Keratinocyte (primary cell): ENCODE results near the gene SF3B6. TPM values are rescaled to one million over a fixed set of nuclear protein-coding genes. Genes with fewer than 3 reads are reported as not detected.
"Not testable (repeated sequence)": the region's sequence is repeated elsewhere in the genome, so short reads cannot be mapped to it uniquely, and the experiment has no call there.

Experiments
- DNase-seq: peaks from one replicate; pipeline ENCODE4 v3.0.0-alpha.2; 2011; ENCODE audit warnings: low read depth, missing footprints, low spot score
- FAIRE-seq: peaks from 2 replicates; lab custom pipeline; 2011; peaks lifted over from hg19 to GRCh38; lab: Jason Lieb, UNC
- H2AFZ ChIP-seq: 2 replicates; pipeline ENCODE4 v1.6.0; 2012; ENCODE audit warnings: low read length, control low read depth, inconsistent platforms; ENCODE audit not compliant: control insufficient read depth
- H3K27ac ChIP-seq: 2 replicates; pipeline ENCODE4 v1.5.1; 2011; ENCODE audit warnings: low read length; ENCODE audit not compliant: control insufficient read depth, insufficient read depth
- H3K27me3 ChIP-seq: 3 replicates; pipeline ENCODE4 v1.6.0; 2011; ENCODE audit warnings: low read length; ENCODE audit not compliant: control insufficient read depth, insufficient read depth; ENCODE audit errors: extremely low read depth
- H3K36me3 ChIP-seq, 2 experiments: 2 replicates in 1 of 2; 3 replicates in 1 of 2; pipeline ENCODE4 v1.5.1; 2011; ENCODE audit warnings: low read length in 2 of 2, mild to moderate bottlenecking in 1 of 2; ENCODE audit not compliant: control insufficient read depth in 2 of 2, insufficient read depth in 2 of 2; ENCODE audit errors: extremely low read depth in 1 of 2
- H3K4me1 ChIP-seq: 3 replicates; pipeline ENCODE4 v1.5.1; 2011; ENCODE audit warnings: low read length; ENCODE audit not compliant: control insufficient read depth, insufficient read depth; ENCODE audit errors: extremely low read depth
- H3K4me2 ChIP-seq: 3 replicates; pipeline ENCODE4 v1.6.0; 2011; ENCODE audit warnings: low read depth, low read length; ENCODE audit not compliant: control insufficient read depth, insufficient read depth; ENCODE audit errors: extremely low read depth
- H3K4me3 ChIP-seq, 3 experiments: fragments of 200-600 bp in 1 of 3; sonication (generic) in 1 of 3; 2 replicates in 2 of 3; 3 replicates in 1 of 3; pipeline ENCODE4 v1.5.1; 2011 to 2016; ENCODE audit warnings: low read length in 3 of 3, mild to moderate bottlenecking in 3 of 3, control low read depth in 2 of 3, inconsistent platforms in 1 of 3, low read depth in 1 of 3, mixed read lengths in 1 of 3, mixed run types in 1 of 3, moderate library complexity in 1 of 3; ENCODE audit not compliant: control insufficient read depth in 2 of 3, insufficient read depth in 2 of 3; ENCODE audit errors: extremely low read depth in 1 of 3
- H3K79me2 ChIP-seq: 2 replicates; pipeline ENCODE4 v1.6.0; 2012; ENCODE audit warnings: low read length; ENCODE audit not compliant: control insufficient read depth, insufficient read depth
- H3K9ac ChIP-seq: 3 replicates; pipeline ENCODE4 v1.6.0; 2011; ENCODE audit warnings: low read length; ENCODE audit not compliant: control insufficient read depth, insufficient read depth; ENCODE audit errors: extremely low read depth
- H3K9me1 ChIP-seq: 3 replicates; pipeline ENCODE4 v1.6.0; 2011; ENCODE audit warnings: low read length; ENCODE audit not compliant: control insufficient read depth, insufficient read depth; ENCODE audit errors: extremely low read depth
- H3K9me3 ChIP-seq: 2 replicates; pipeline ENCODE4 v1.5.1; 2012; ENCODE audit warnings: low read depth, low read length; ENCODE audit not compliant: control insufficient read depth
- H4K20me1 ChIP-seq: 3 replicates; pipeline ENCODE4 v1.6.0; 2011; ENCODE audit warnings: low read length; ENCODE audit not compliant: control insufficient read depth, insufficient read depth; ENCODE audit errors: extremely low read depth
- EZH2 ChIP-seq: IDR thresholded peaks from one replicate; pipeline ENCODE4 v1.6.1; 2012; ENCODE audit warnings: inconsistent platforms, mild to moderate bottlenecking, low read length, moderate library complexity
- dilution Hi-C: fragments of 300-500 bp; cut with MboI; formaldehyde crosslinking; loops from one replicate; pipeline ENCODE4 v1.7.0; 2020; ENCODE audit warnings: low sequenced_read_pairs; ENCODE audit not compliant: extremely low pct_ligation_motif_present
- polyA plus RNA-seq, 5 experiments: library from polyadenylated mRNA; depleted of rRNA in 3 of 5; stranded (reverse) in 3 of 5; stranded (forward) in 1 of 5; unstranded in 1 of 5; fragments of >200 nt; gene quantifications; 1 replicate in 1 of 5; 2 replicates in 3 of 5; 3 replicates in 1 of 5; pipeline versions ENCODE4 v1.2.1 to v1.2.3, GENCODE V29; 2011 to 2012; ENCODE audit warnings: missing spikeins in 2 of 5, low read depth in 1 of 5, low replicate concordance in 1 of 5
- TF ChIP-seq, protein P1 (sequence below), 3 experiments: IDR thresholded peaks in 1 of 3; conservative IDR thresholded peaks in 1 of 3; optimal IDR thresholded peaks in 1 of 3; 2 replicates in 2 of 3; 3 replicates in 1 of 3; pipeline versions ENCODE3 to v1.5.1; 2011; ENCODE audit warnings: low read length in 3 of 3, mild to moderate bottlenecking in 3 of 3, moderate library complexity in 2 of 3, control low read depth in 1 of 3, inconsistent platforms in 1 of 3; ENCODE audit not compliant: insufficient read depth in 2 of 3; ENCODE audit errors: extremely low read depth in 1 of 3

The SF3B6 gene
- polyA plus RNA-seq, 1 donor (not counting 4 experiments of a cell fraction or from before 2014, with no cell fraction given) = 347 TPM

DNA sequence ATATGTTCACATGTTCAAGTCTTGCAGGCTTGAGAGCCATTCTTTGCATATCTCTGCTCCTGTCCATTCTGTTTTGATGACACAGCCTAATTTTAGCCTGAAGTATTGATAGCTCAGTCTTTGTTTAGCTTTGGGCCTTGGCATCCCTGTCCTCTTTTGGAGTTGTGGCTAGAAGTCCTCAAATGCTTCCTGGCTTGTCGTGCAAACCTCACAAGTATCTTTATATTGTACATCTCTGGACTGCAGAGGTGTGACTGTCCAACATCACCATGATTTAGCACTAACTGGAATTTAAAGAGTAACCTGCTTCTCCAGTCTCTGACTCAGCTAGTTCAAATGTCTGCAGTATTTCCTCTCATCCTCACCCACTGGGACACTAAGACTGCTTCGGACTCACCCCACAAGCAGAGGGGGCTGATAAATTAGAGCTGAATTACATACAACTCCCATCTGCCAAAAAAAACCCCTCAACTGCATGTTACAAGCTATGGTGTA, 35.3 kb upstream of the SF3B6 start:
- no peaks in the 10 kb centered on the region for H4K20me1 ChIP-seq
- no peaks in the 10 kb centered on the region for H3K27me3 ChIP-seq
- H3K9me3 ChIP-seq = no peaks in the 10 kb centered on the region
- H3K4me3 ChIP-seq = no peak overlapping the region
- no peaks in the 10 kb centered on the region for H3K36me3 ChIP-seq
- no peak overlapping the region for H2AFZ ChIP-seq
- H3K4me2 ChIP-seq = peak overlapping the region; percentile 3
- H3K9me1 ChIP-seq = no peaks in the 10 kb centered on the region
- no peak overlapping the region for H3K27ac ChIP-seq
- H3K79me2 ChIP-seq = no peaks in the 10 kb centered on the region
- FAIRE-seq = no peak
- no peak for DNase-seq
- TF ChIP-seq EZH2 = no peak
- TF ChIP-seq, protein P1, sequence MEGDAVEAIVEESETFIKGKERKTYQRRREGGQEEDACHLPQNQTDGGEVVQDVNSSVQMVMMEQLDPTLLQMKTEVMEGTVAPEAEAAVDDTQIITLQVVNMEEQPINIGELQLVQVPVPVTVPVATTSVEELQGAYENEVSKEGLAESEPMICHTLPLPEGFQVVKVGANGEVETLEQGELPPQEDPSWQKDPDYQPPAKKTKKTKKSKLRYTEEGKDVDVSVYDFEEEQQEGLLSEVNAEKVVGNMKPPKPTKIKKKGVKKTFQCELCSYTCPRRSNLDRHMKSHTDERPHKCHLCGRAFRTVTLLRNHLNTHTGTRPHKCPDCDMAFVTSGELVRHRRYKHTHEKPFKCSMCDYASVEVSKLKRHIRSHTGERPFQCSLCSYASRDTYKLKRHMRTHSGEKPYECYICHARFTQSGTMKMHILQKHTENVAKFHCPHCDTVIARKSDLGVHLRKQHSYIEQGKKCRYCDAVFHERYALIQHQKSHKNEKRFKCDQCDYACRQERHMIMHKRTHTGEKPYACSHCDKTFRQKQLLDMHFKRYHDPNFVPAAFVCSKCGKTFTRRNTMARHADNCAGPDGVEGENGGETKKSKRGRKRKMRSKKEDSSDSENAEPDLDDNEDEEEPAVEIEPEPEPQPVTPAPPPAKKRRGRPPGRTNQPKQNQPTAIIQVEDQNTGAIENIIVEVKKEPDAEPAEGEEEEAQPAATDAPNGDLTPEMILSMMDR (optimal IDR thresholded peaks at IDR 0.05 in 1 of 3, IDR thresholded peaks at IDR 0.05 in 1 of 3, conservative IDR thresholded peaks at IDR 0.05 in 1 of 3; ENCODE audit: extremely low read depth in 1 of 3, insufficient read depth in 2 of 3, low read length in 3 of 3) = no peak
- no peak overlapping the region for H3K9ac ChIP-seq
- peaks cover 13% of the 10 kb centered on the region for H3K4me1 ChIP-seq
- dilution Hi-C loops = no loop called here

DNA sequence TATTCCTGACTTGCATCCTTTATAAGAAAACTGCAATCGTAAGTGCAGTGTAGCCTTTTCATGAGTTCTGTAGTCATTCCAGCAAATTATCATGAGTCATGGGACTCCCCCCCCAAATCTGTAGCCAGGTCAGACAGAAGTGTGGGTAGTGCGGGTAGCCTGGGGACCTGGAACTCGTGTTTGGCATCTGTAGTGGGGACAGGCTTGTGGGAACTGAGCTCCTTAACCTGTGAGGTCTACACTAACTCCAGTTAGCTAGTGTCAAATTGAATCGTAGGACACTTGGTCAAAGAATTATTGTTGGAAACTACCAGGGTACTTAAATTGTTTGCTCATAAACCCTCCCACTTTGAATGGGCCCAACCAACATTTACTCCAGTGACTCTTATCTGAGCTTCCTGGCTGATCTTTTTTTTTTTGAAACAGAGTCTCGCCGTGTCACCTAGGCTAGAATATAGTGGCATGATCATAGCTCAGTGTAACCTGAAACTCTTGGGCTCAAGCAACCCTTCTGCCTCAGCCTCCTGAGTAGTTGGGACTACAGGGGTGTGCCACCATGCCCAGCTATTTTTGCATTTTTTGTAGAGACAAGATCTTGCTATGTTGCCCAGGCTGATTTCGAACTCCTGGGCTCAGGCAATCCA, 34.7 kb upstream of the SF3B6 start:
- Histone ChIP-seq H3K27ac (no peak overlapping the region), H3K4me1 (peaks cover 13% of the 10 kb centered on the region), H4K20me1 (no peaks in the 10 kb centered on the region), H3K36me3 (no peaks in the 10 kb centered on the region), H3K4me2 (peak overlapping the region; percentile 3), H2AFZ (no peak overlapping the region), H3K9ac (no peak overlapping the region), H3K27me3 (no peaks in the 10 kb centered on the region), H3K9me3 (no peaks in the 10 kb centered on the region), H3K4me3 (no peak overlapping the region), H3K79me2 (no peaks in the 10 kb centered on the region), H3K9me1 (no peaks in the 10 kb centered on the region)
- FAIRE-seq (no peak), DNase-seq (no peak)
- no peak for TF ChIP-seq EZH2
- TF ChIP-seq, protein P1 (optimal IDR thresholded peaks at IDR 0.05 in 1 of 3, IDR thresholded peaks at IDR 0.05 in 1 of 3, conservative IDR thresholded peaks at IDR 0.05 in 1 of 3; ENCODE audit: extremely low read depth in 1 of 3, insufficient read depth in 2 of 3, low read length in 3 of 3) = no peak
- dilution Hi-C loops = no loop called here

DNA sequence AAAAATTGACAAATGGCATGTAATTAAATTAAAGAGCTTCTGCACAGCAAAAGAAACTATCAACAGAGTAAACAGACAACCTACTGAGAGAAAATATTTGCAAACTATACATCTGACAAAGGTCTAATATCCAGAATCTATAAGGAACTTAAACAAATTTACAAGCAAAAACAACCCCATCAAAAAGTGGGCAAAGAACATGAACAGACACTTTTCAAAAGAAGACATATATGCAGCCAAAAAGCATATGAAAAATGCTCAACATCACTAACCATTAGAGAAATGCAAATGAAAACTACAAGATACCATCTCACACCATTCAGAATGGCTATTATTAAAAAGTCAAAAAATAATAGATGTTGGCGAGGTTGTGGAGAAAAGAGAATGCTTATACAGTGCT, 33.3 kb upstream of the SF3B6 start:
- dilution Hi-C loops, H4K20me1 ChIP-seq, FAIRE-seq, H3K27ac ChIP-seq, H3K4me2 ChIP-seq, H2AFZ ChIP-seq, H3K9ac ChIP-seq, H3K9me1 ChIP-seq, DNase-seq, H3K9me3 ChIP-seq, H3K79me2 ChIP-seq, H3K4me3 ChIP-seq, H3K36me3 ChIP-seq, H3K27me3 ChIP-seq: not testable (repeated sequence)
- H3K4me1 ChIP-seq = peaks cover 13% of the 10 kb centered on the region
